Measurements from ENCODE around the gene TSPAN2.
A peak's percentile ranks its signal among the peaks of the same experiment; 100 is the strongest.

Gene TSPAN2

GRCh38 chr1:115112496-115113375, 23.4 kb upstream of the TSPAN2 start:
- no peak for DNase-seq

- peak; percentile 89 for DNase-seq
These were observed 18.4 kb upstream of the TSPAN2 start for GRCh38 chr1:115107516-115108260.

- peak; percentile 29 for DNase-seq
These were observed 16.5 kb upstream of the TSPAN2 start for GRCh38 chr1:115105831-115106230.

- DNase-seq, result no peak
These were observed 10.4 kb upstream of the TSPAN2 start for GRCh38 chr1:115099693-115100050.

- peak; percentile 88 for DNase-seq
These were observed 9.8 kb upstream of the TSPAN2 start for GRCh38 chr1:115098979-115099692.

GRCh38 chr1:115092175-115092574, 2.9 kb upstream of the TSPAN2 start:
- DNase-seq, result peak; percentile 12

- peak; percentile 56 for DNase-seq
These were observed 2.3 kb upstream of the TSPAN2 start for GRCh38 chr1:115091572-115091971.

GRCh38 chr1:115090956-115091355, 1.7 kb upstream of the TSPAN2 start:
- DNase-seq, result no peak

GRCh38 chr1:115090540-115090939, 1.2 kb upstream of the TSPAN2 start:
- DNase-seq, result no peak

GRCh38 chr1:115090186-115090490, 835 bp upstream of the TSPAN2 start:
- no peak for DNase-seq

- DNase-seq, result no peak
These were observed 358 bp downstream of the TSPAN2 start for GRCh38 chr1:115088871-115089419.

GRCh38 chr1:115088115-115088778, 1.1 kb downstream of the TSPAN2 start:
- DNase-seq, result no peak

GRCh38 chr1:115086176-115086830, 3.0 kb downstream of the TSPAN2 start:
- DNase-seq, result peak; percentile 51

- no peak for DNase-seq
These were observed 4.3 kb downstream of the TSPAN2 start for GRCh38 chr1:115084902-115085511.

- DNase-seq, result no peak
These were observed 6.4 kb downstream of the TSPAN2 start for GRCh38 chr1:115082949-115083348.

GRCh38 chr1:115078708-115079107, 10.6 kb downstream of the TSPAN2 start:
- DNase-seq, result no peak

GRCh38 chr1:115077984-115078330, 11.3 kb downstream of the TSPAN2 start:
- DNase-seq, result no peak

GRCh38 chr1:115077286-115077983, 11.9 kb downstream of the TSPAN2 start:
- DNase-seq, result no peak

- peak; percentile 55 for DNase-seq
These were observed 12.9 kb downstream of the TSPAN2 start for GRCh38 chr1:115076384-115076915.

- peak; percentile 40 for DNase-seq
These were observed 14.3 kb downstream of the TSPAN2 start for GRCh38 chr1:115074839-115075534.

Measured in MV-4-11 (cell line).